Parathyroid adenoma (tissue), 2 donors: ENCODE results near the gene EHHADH.
"Not testable (repeated sequence)": the region's sequence is repeated elsewhere in the genome, so short reads cannot be mapped to it uniquely, and the experiment has no call there.

Experiments used
- H2AFZ ChIP-seq: fragments of 300-600 bp; sonication (generic); one replicate; pipeline ENCODE4 v1.7.0; 2017; ENCODE audit warnings: antibody characterized with exemption, mild to moderate bottlenecking
- H3K27ac ChIP-seq: fragments of 300-600 bp; sonication (generic); one replicate; pipeline ENCODE4 v1.7.0; 2017
- H3K27me3 ChIP-seq: fragments of 300-600 bp; sonication (generic); one replicate; pipeline ENCODE4 v1.7.0; 2017; ENCODE audit warnings: low read length; ENCODE audit not compliant: control insufficient read depth, insufficient read depth
- H3K36me3 ChIP-seq: fragments of 300-600 bp; sonication (generic); one replicate; pipeline ENCODE4 v1.7.0; 2017; ENCODE audit warnings: low read length; ENCODE audit not compliant: control insufficient read depth, insufficient read depth
- H3K4me1 ChIP-seq: fragments of 300-600 bp; sonication (generic); one replicate; pipeline ENCODE4 v1.7.0; 2017; ENCODE audit warnings: control low read depth
- H3K4me2 ChIP-seq: fragments of 300-600 bp; sonication (generic); one replicate; pipeline ENCODE4 v1.7.0; 2017; ENCODE audit warnings: low read length
- H3K4me3 ChIP-seq: fragments of 300-600 bp; sonication (generic); one replicate; pipeline ENCODE4 v1.7.0; 2017; ENCODE audit warnings: low read depth, low read length
- H3K79me2 ChIP-seq: fragments of 300-600 bp; sonication (generic); one replicate; pipeline ENCODE4 v1.7.0; 2017; ENCODE audit warnings: control low read depth
- H3K9ac ChIP-seq: fragments of 300-600 bp; sonication (generic); one replicate; pipeline ENCODE4 v1.7.0; 2017; ENCODE audit warnings: mild to moderate bottlenecking
- H3K9me3 ChIP-seq: fragments of 300-600 bp; sonication (generic); one replicate; pipeline ENCODE4 v1.7.0; 2017; ENCODE audit warnings: low read length; ENCODE audit not compliant: control insufficient read depth
- CTCF ChIP-seq: fragments of 300-600 bp; sonication (generic); IDR thresholded peaks from one replicate; pipeline ENCODE4 v1.7.0; 2017; ENCODE audit warnings: antibody characterized with exemption, mild to moderate bottlenecking
- donor health status: primary hyperparathyroidism.

Gene EHHADH

GRCh38 chr3:185257334-185257733 lies 3.5 kb upstream of the EHHADH start:
- no peak for TF ChIP-seq CTCF
- no peak overlapping the region for H3K4me2 ChIP-seq
- no peaks in the 10 kb centered on the region for H3K4me1 ChIP-seq
- H3K36me3 ChIP-seq, result no peaks in the 10 kb centered on the region
- H2AFZ ChIP-seq, result no peak overlapping the region
- H3K27ac ChIP-seq, result no peak overlapping the region
- no peak overlapping the region for H3K9ac ChIP-seq
- no peak overlapping the region for H3K4me3 ChIP-seq
- no peaks in the 10 kb centered on the region for H3K9me3 ChIP-seq
- H3K27me3 ChIP-seq, result no peaks in the 10 kb centered on the region
- no peaks in the 10 kb centered on the region for H3K79me2 ChIP-seq

GRCh38 chr3:185254799-185255198 lies 950 bp upstream of the EHHADH start:
- Histone ChIP-seq H3K9me3 (no peaks in the 10 kb centered on the region), H3K36me3 (no peaks in the 10 kb centered on the region), H3K27ac (no peak overlapping the region), H3K4me1 (no peaks in the 10 kb centered on the region), H2AFZ (peak overlapping the region; percentile 96), H3K9ac (no peak overlapping the region), H3K79me2 (no peaks in the 10 kb centered on the region), H3K4me3 (no peak overlapping the region), H3K4me2 (no peak overlapping the region), H3K27me3 (no peaks in the 10 kb centered on the region)
- no peak for TF ChIP-seq CTCF

DNA sequence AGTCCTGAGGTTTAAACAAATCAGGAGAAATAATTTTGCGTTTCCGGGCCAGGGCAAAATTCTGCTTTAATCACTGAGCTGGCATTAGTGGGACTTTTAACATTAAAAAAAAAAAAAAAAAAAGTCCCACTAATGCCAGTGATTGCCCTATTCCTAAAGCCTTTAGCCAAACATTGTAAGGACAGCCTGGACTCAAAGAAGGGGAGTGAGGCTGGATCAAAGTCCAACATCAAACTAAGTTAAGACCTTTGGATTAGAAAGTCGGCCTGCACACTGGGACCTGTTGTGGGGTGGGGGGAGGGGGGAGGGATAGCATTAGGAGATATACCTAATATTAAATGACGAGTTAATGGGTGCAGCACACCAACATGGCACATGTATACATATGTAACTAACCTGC lies 716 bp downstream of the EHHADH start:
- not testable (repeated sequence) for H3K4me2 ChIP-seq, H3K4me1 ChIP-seq, H3K4me3 ChIP-seq, H3K27ac ChIP-seq, H3K9ac ChIP-seq, H3K27me3 ChIP-seq, H3K79me2 ChIP-seq, H3K36me3 ChIP-seq, H3K9me3 ChIP-seq, H2AFZ ChIP-seq

DNA sequence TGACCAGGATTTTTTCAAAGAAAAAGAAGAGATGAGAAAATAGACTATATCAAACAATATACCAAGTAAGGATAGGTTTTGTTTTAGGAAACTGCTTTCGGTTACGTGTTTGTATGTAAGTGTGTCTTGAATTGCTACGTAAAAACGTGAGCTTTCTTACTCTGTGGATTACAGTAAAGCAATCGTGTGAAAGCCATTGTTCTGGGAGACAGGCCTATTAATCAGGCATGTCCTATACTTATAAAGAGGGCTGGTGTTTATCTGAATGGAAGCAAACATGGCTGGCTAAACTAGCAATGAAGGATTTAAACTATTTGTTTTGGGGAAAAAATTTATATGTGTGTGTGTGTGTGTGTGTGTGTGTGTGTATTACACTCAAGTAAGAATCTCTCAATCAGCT lies 2.6 kb downstream of the EHHADH start:
- no peak overlapping the region for H3K27ac ChIP-seq
- H3K9ac ChIP-seq, result no peak overlapping the region
- TF ChIP-seq CTCF, result no peak
- H3K9me3 ChIP-seq, result no peaks in the 10 kb centered on the region
- no peaks in the 10 kb centered on the region for H3K4me1 ChIP-seq
- H3K36me3 ChIP-seq, result no peaks in the 10 kb centered on the region
- H3K4me3 ChIP-seq, result no peak overlapping the region
- H3K79me2 ChIP-seq, result no peaks in the 10 kb centered on the region
- no peaks in the 10 kb centered on the region for H3K27me3 ChIP-seq
- H2AFZ ChIP-seq, result no peak overlapping the region
- H3K4me2 ChIP-seq, result no peak overlapping the region

GRCh38 chr3:185250653-185251052 lies 3.2 kb downstream of the EHHADH start:
- H3K4me3 ChIP-seq, result no peak overlapping the region
- no peak overlapping the region for H3K4me2 ChIP-seq
- no peaks in the 10 kb centered on the region for H3K27me3 ChIP-seq
- no peak for TF ChIP-seq CTCF
- H2AFZ ChIP-seq, result no peak overlapping the region
- no peaks in the 10 kb centered on the region for H3K36me3 ChIP-seq
- H3K4me1 ChIP-seq, result no peaks in the 10 kb centered on the region
- H3K27ac ChIP-seq, result no peak overlapping the region
- no peak overlapping the region for H3K9ac ChIP-seq
- no peaks in the 10 kb centered on the region for H3K79me2 ChIP-seq
- no peaks in the 10 kb centered on the region for H3K9me3 ChIP-seq
